ENCODE results near the gene OTUB2.

- no peak for TF ChIP-seq CTCF (IDR thresholded peaks at IDR 0.05; ENCODE audit: low read length)
- TF ChIP-seq EZH2 (optimal IDR thresholded peaks at IDR 0.05; ENCODE audit: low read depth, low read length) = no peak
Measured at GRCh38 chr14:94040247-94040646, 14.1 kb downstream of the OTUB2 start.

Measured in MM.1S (cell line).